ENCODE data around the gene ABCA1.

DNA sequence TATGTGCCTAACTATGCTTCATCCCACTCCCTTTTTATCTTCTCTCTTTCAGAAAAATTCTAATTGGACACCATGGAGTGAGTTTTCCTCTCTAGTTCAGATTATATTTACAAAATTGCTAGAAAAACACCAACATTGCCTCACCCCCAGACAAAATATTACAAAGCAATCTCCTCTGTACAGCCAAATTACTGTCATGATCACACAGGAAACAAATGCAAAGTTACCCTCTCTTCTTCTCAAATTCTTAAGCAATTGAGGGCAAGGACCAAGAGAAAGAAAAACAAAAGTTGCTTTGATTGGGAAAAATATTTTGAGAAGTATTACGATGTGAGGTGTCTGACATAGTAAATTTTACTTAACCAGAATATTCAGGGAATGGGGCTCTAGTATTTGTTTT, 30.8 kb upstream of the ABCA1 start:
- TF ChIP-seq, protein P1, sequence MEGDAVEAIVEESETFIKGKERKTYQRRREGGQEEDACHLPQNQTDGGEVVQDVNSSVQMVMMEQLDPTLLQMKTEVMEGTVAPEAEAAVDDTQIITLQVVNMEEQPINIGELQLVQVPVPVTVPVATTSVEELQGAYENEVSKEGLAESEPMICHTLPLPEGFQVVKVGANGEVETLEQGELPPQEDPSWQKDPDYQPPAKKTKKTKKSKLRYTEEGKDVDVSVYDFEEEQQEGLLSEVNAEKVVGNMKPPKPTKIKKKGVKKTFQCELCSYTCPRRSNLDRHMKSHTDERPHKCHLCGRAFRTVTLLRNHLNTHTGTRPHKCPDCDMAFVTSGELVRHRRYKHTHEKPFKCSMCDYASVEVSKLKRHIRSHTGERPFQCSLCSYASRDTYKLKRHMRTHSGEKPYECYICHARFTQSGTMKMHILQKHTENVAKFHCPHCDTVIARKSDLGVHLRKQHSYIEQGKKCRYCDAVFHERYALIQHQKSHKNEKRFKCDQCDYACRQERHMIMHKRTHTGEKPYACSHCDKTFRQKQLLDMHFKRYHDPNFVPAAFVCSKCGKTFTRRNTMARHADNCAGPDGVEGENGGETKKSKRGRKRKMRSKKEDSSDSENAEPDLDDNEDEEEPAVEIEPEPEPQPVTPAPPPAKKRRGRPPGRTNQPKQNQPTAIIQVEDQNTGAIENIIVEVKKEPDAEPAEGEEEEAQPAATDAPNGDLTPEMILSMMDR (IDR thresholded peaks at IDR 0.05) = no peak
- TF ChIP-seq POLR2AphosphoS5 (IDR thresholded peaks at IDR 0.05) (no peak), EP300 (IDR thresholded peaks at IDR 0.05) (no peak), POLR2A (IDR thresholded peaks at IDR 0.05) (no peak)
